ENCODE results near the gene HBP1.
A peak's percentile ranks its signal among the peaks of the same experiment; 100 is the strongest.
"Not testable (repeated sequence)": the region's sequence is repeated elsewhere in the genome, so short reads cannot be mapped to it uniquely, and the experiment has no call there.

HBP1 gene

GRCh38 chr7:107155726-107156125 lies 13.1 kb upstream of the HBP1 start:
- not testable (repeated sequence) for DNase-seq

- DNase-seq = no peak
Observed at GRCh38 chr7:107157091-107157490, 11.7 kb upstream of the HBP1 start.

- DNase-seq = no peak
Observed at GRCh38 chr7:107158028-107158427, 10.8 kb upstream of the HBP1 start.

- no peak for DNase-seq
Observed at GRCh38 chr7:107160389-107160788, 8.4 kb upstream of the HBP1 start.

GRCh38 chr7:107161415-107161814 lies 7.4 kb upstream of the HBP1 start:
- no peak for DNase-seq

GRCh38 chr7:107162475-107162874 lies 6.3 kb upstream of the HBP1 start:
- no peak for DNase-seq

GRCh38 chr7:107164092-107164491 lies 4.7 kb upstream of the HBP1 start:
- no peak for DNase-seq

- DNase-seq = no peak
Observed at GRCh38 chr7:107165341-107165740, 3.5 kb upstream of the HBP1 start.

GRCh38 chr7:107166736-107167426 lies 1.9 kb upstream of the HBP1 start:
- no peak for DNase-seq

- peak; percentile 21 for DNase-seq
Observed at GRCh38 chr7:107167483-107168232, 1.1 kb upstream of the HBP1 start.

- DNase-seq = peak; percentile 19
Observed at GRCh38 chr7:107169120-107170050, 582 bp downstream of the HBP1 start.

GRCh38 chr7:107170051-107170915 lies 1.5 kb downstream of the HBP1 start:
- DNase-seq = no peak

GRCh38 chr7:107171496-107171895 lies 2.7 kb downstream of the HBP1 start:
- DNase-seq = no peak

- no peak for DNase-seq
Observed at GRCh38 chr7:107172276-107173032, 3.7 kb downstream of the HBP1 start.

- DNase-seq = no peak
Observed at GRCh38 chr7:107173191-107173590, 4.4 kb downstream of the HBP1 start.

GRCh38 chr7:107173691-107174406 lies 5.0 kb downstream of the HBP1 start:
- DNase-seq = no peak

- no peak for DNase-seq
Observed at GRCh38 chr7:107179326-107180164, 10.7 kb downstream of the HBP1 start.

GRCh38 chr7:107180378-107180777 lies 11.6 kb downstream of the HBP1 start:
- no peak for DNase-seq

GRCh38 chr7:107181172-107181571 lies 12.4 kb downstream of the HBP1 start:
- DNase-seq = no peak

- DNase-seq = no peak
Observed at GRCh38 chr7:107185716-107186115, 16.9 kb downstream of the HBP1 start.
